BJ (cell line): ENCODE measurements around the gene CDK5RAP3. TPM values are rescaled to one million over a fixed set of nuclear protein-coding genes. Genes with fewer than 3 reads are reported as not detected.

Experiments used
- CTCF ChIA-PET: fragments of 350-600 bp; formaldehyde crosslinking; extraction: SDS; loops from one replicate; lab custom pipeline; 2021; ENCODE audit warnings: antibody characterized with exemption, inconsistent platforms; lab: Yijun Ruan, JAX
- POLR2A ChIA-PET: fragments of 300-600 bp; sonication (Branson Sonifier 250); formaldehyde crosslinking; extraction: SDS; loops from one replicate; lab custom pipeline; 2021; ENCODE audit warnings: antibody characterized with exemption; lab: Charles Lee
- DNase-seq: peaks from one replicate; pipeline ENCODE4 v3.0.0-alpha.2; 2011; ENCODE audit warnings: low read depth
- H3K27me3 ChIP-seq: 2 replicates; pipeline ENCODE4 v1.6.0; 2011; ENCODE audit warnings: low read length; ENCODE audit not compliant: control insufficient read depth, insufficient read depth
- H3K36me3 ChIP-seq: 2 replicates; pipeline ENCODE4 v1.5.1; 2011; ENCODE audit warnings: low read length; ENCODE audit not compliant: control insufficient read depth, insufficient read depth
- H3K4me3 ChIP-seq: 2 replicates; pipeline ENCODE4 v1.5.1; 2011; ENCODE audit warnings: low read depth, mild to moderate bottlenecking, control low read depth, low read length
- CTCF ChIP-seq: IDR thresholded peaks from 2 replicates; pipeline ENCODE4 v1.5.1; 2011; ENCODE audit warnings: low read depth, mild to moderate bottlenecking, control low read depth, inconsistent platforms, low read length, moderate library complexity; ENCODE audit not compliant: insufficient read depth
- polyA plus RNA-seq: library from polyadenylated mRNA; depleted of rRNA; stranded (reverse); fragments of >200 nt; gene quantifications from 2 replicates; pipeline ENCODE4 v1.2.3, GENCODE V29; 2011

The CDK5RAP3 gene
- polyA plus RNA-seq, 1 experiment, result 98.1 TPM

GRCh38 chr17:47948706-47949196, 22.2 kb upstream of the CDK5RAP3 start:
- CTCF ChIA-PET, result interaction anchor here (0.6 to 19.6 kb wide), 28 partner anchors 10 to 210 kb away, joined by 3 to 380 read pairs (median 6); partner anchors contain the start of genes CDK5RAP3, PNPO, PRR15L and SCRN2
- POLR2A ChIA-PET, result interaction anchor here (0.7 kb wide), 1 partner anchor 224 kb away, joined by 3 read pairs; no protein-coding TSS in a partner anchor
- H3K4me3 ChIP-seq, result no peak overlapping the region
- H3K36me3 ChIP-seq, result peaks cover 3% of the 10 kb centered on the region
- no peak for DNase-seq
- no peaks in the 10 kb centered on the region for H3K27me3 ChIP-seq
- TF ChIP-seq CTCF, result no peak

GRCh38 chr17:47949197-47949759, 21.6 kb upstream of the CDK5RAP3 start:
- Histone ChIP-seq H3K4me3 (peak overlapping the region; percentile 12; the same call in 1 of the 2 replicates), H3K36me3 (peaks cover 3% of the 10 kb centered on the region), H3K27me3 (no peaks in the 10 kb centered on the region)
- ChIA-PET POLR2A (interaction anchor here (0.7 kb wide), 1 partner anchor 224 kb away, joined by 3 read pairs; no protein-coding TSS in a partner anchor), CTCF (interaction anchor here (0.6 to 19.6 kb wide), 35 partner anchors 10 to 1805 kb away, joined by 3 to 380 read pairs (median 5); partner anchors contain the start of genes CDK5RAP3, PNPO, PRR15L and SCRN2)
- TF ChIP-seq CTCF, result peak; percentile 95
- no peak for DNase-seq

- POLR2A ChIA-PET, result no interaction called here
- peaks cover 3% of the 10 kb centered on the region; the same call in 1 of the 2 replicates for H3K36me3 ChIP-seq
- no peaks in the 10 kb centered on the region for H3K27me3 ChIP-seq
- no peak for DNase-seq
- no peak overlapping the region for H3K4me3 ChIP-seq
- CTCF ChIA-PET, result interaction anchor here (0.6 to 19.6 kb wide), 34 partner anchors 10 to 1805 kb away, joined by 3 to 380 read pairs (median 4); partner anchors contain the start of genes CDK5RAP3, PNPO, PRR15L and SCRN2
- no peak for TF ChIP-seq CTCF
Measured at GRCh38 chr17:47949946-47950345, 21.0 kb upstream of the CDK5RAP3 start.

- ChIA-PET POLR2A (no interaction called here), CTCF (interaction anchor here (1.1 to 19.6 kb wide), 17 partner anchors 9 to 109 kb away, joined by 3 to 380 read pairs (median 6); partner anchors contain the start of genes CDK5RAP3, PNPO, PRR15L and SCRN2)
- Histone ChIP-seq H3K36me3 (no peaks in the 10 kb centered on the region), H3K27me3 (no peaks in the 10 kb centered on the region), H3K4me3 (no peak overlapping the region)
- no peak for DNase-seq
- no peak for TF ChIP-seq CTCF
Measured at GRCh38 chr17:47950448-47950847, 20.5 kb upstream of the CDK5RAP3 start.
